HL-60 (cell line): ENCODE measurements around the gene HRG.
"Not testable (repeated sequence)": the region's sequence is repeated elsewhere in the genome, so short reads cannot be mapped to it uniquely, and the experiment has no call there.

Experiments
- DNase-seq, 2 experiments: peaks; one replicate each; pipeline ENCODE4 v3.0.0-alpha.2; 2010 to 2020; ENCODE audit warnings: low read depth in 1 of 2, low spot score in 1 of 2
- H3K27ac ChIP-seq: fragments of 250-450 bp; sonication (Bioruptor Pico); replicated peaks from 2 replicates; pipeline ENCODE4 v1.5.1; 2020; ENCODE audit warnings: mild to moderate bottlenecking, moderate library complexity
- H3K27me3 ChIP-seq: fragments of 250-450 bp; sonication (Bioruptor Pico); 2 replicates; pipeline ENCODE4 v1.5.1; 2021; ENCODE audit warnings: mild to moderate bottlenecking, moderate library complexity; ENCODE audit not compliant: insufficient read depth, poor library complexity, severe bottlenecking
- H3K4me3 ChIP-seq: replicated peaks from 2 replicates; pipeline ENCODE4 v1.5.1; 2011; ENCODE audit warnings: mild to moderate bottlenecking, control low read depth, low read length; ENCODE audit not compliant: insufficient read depth
- CTCF ChIP-seq: IDR thresholded peaks from one replicate; pipeline ENCODE4 v1.5.1; 2011; ENCODE audit warnings: low read length, control low read depth, inconsistent platforms; ENCODE audit not compliant: insufficient read depth
- GABPA ChIP-seq: IDR thresholded peaks from 2 replicates; pipeline ENCODE4 v1.6.1; 2012; ENCODE audit warnings: low read depth
- POLR2AphosphoS5 ChIP-seq: IDR thresholded peaks from 2 replicates; pipeline ENCODE4 v1.6.1; 2012; ENCODE audit warnings: low read depth
- REST ChIP-seq: IDR thresholded peaks from 2 replicates; pipeline ENCODE4 v1.6.1; 2012; ENCODE audit warnings: low read depth; ENCODE audit not compliant: insufficient replicate concordance
- SPI1 ChIP-seq: IDR thresholded peaks from 2 replicates; pipeline ENCODE4 v1.6.1; 2012; ENCODE audit warnings: low read depth, mild to moderate bottlenecking, borderline replicate concordance

HRG gene

GRCh38 chr3:186697510-186697909 is 31.7 kb downstream of the HRG start:
- Histone ChIP-seq H3K27ac (no peak overlapping the region), H3K27me3 (no peaks in the 10 kb centered on the region), H3K4me3 (no peak overlapping the region)
- TF ChIP-seq SPI1: no peak
- no peak for TF ChIP-seq POLR2AphosphoS5
- no peak for TF ChIP-seq CTCF
- TF ChIP-seq GABPA: no peak
- no peak for TF ChIP-seq REST
- DNase-seq: no peak

- TF ChIP-seq REST: no peak
- TF ChIP-seq CTCF: no peak
- no peak for TF ChIP-seq GABPA
- TF ChIP-seq SPI1: no peak
- TF ChIP-seq POLR2AphosphoS5: no peak
- Histone ChIP-seq H3K4me3 (no peak overlapping the region), H3K27me3 (no peaks in the 10 kb centered on the region), H3K27ac (no peak overlapping the region)
- no peak for DNase-seq
Measured at GRCh38 chr3:186700267-186700666, 34.5 kb downstream of the HRG start.

GRCh38 chr3:186702451-186702850 is 36.6 kb downstream of the HRG start:
- not testable (repeated sequence) for DNase-seq, H3K27ac ChIP-seq, H3K27me3 ChIP-seq, H3K4me3 ChIP-seq

- Histone ChIP-seq H3K27me3 (peaks cover 3% of the 10 kb centered on the region), H3K4me3 (no peak overlapping the region), H3K27ac (no peak overlapping the region)
- peak in 1 of 2 experiments; percentile 76 for DNase-seq
- TF ChIP-seq POLR2AphosphoS5 (no peak), REST (no peak), SPI1 (no peak), GABPA (no peak), CTCF (no peak)
Measured at GRCh38 chr3:186705882-186706780, 40.3 kb downstream of the HRG start.
